Suprapubic skin (tissue), 4 donors: ENCODE results near the gene SWAP70. TPM values are rescaled to one million over a fixed set of nuclear protein-coding genes. Genes with fewer than 3 reads are reported as not detected.
A peak's percentile ranks its signal among the peaks of the same experiment; 100 is the strongest.
"Not testable (repeated sequence)": the region's sequence is repeated elsewhere in the genome, so short reads cannot be mapped to it uniquely, and the experiment has no call there.

Source experiments
- DNase-seq, 2 donors: peaks; one replicate each; pipeline ENCODE4 v3.0.0-alpha.2; 2019; ENCODE audit warnings: low spot score in 2 of 2
- H3K27ac ChIP-seq: fragments of 200-600 bp; sonication (generic); one replicate; pipeline ENCODE4 v1.5.1; 2019
- H3K27me3 ChIP-seq: fragments of 200-600 bp; sonication (generic); one replicate; pipeline ENCODE4 v1.5.1; 2019
- H3K36me3 ChIP-seq: fragments of 200-600 bp; sonication (generic); one replicate; pipeline ENCODE4 v1.5.1; 2019
- H3K4me1 ChIP-seq: fragments of 200-600 bp; sonication (generic); one replicate; pipeline ENCODE4 v1.5.1; 2019
- H3K4me3 ChIP-seq: fragments of 200-600 bp; sonication (generic); one replicate; pipeline ENCODE4 v1.5.1; 2019; ENCODE audit warnings: mild to moderate bottlenecking
- H3K9me3 ChIP-seq: fragments of 200-600 bp; sonication (generic); one replicate; pipeline ENCODE4 v1.5.1; 2019
- CTCF ChIP-seq, 2 donors: fragments of 200-600 bp in 1 of 2; fragments of 450-650 bp in 1 of 2; sonication (generic) in 1 of 2; IDR thresholded peaks; one replicate each; pipeline ENCODE4 v1.5.1; 2016 to 2019; ENCODE audit warnings: antibody characterized with exemption in 2 of 2, mild to moderate bottlenecking in 1 of 2, moderate library complexity in 1 of 2
- EP300 ChIP-seq: sonication (generic); formaldehyde crosslinking; IDR thresholded peaks from one replicate; pipeline ENCODE4 v1.6.1; 2017; ENCODE audit warnings: antibody characterized with exemption
- POLR2A ChIP-seq, 2 donors: fragments of 450-650 bp; IDR thresholded peaks; one replicate each; pipeline ENCODE4 v1.6.1; 2017; ENCODE audit warnings: antibody characterized with exemption in 2 of 2, mild to moderate bottlenecking in 2 of 2, moderate library complexity in 2 of 2
- POLR2AphosphoS5 ChIP-seq, 3 donors: sonication (generic); formaldehyde crosslinking; IDR thresholded peaks; one replicate each; pipeline ENCODE4 v1.6.1; 2017; ENCODE audit warnings: antibody characterized with exemption in 3 of 3
- WGBS: methylation state at CpG from one replicate; pipeline ENCODE4 v1.1.5; 2018; 5-methylcytosine and 5-hydroxymethylcytosine counted together
- total RNA-seq, 4 donors: library from RNA; depleted of rRNA; stranded (reverse); fragments of >200 nt; gene quantifications; one replicate each; pipeline ENCODE4 v1.1.0, GENCODE V29; 2016

The SWAP70 gene
- total RNA-seq, 4 donors from 2014 or later: 27.6 to 64.9 (median 35.8) TPM

- peaks cover 9% of the 10 kb centered on the region for H3K4me1 ChIP-seq
- DNase-seq: no peak
- WGBS: 97% methylated on average over 1 of the region's 1 CpG
- no peaks in the 10 kb centered on the region for H3K27me3 ChIP-seq
- H3K36me3 ChIP-seq: no peaks in the 10 kb centered on the region
- H3K4me3 ChIP-seq: no peak overlapping the region
- no peak overlapping the region for H3K27ac ChIP-seq
- no peaks in the 10 kb centered on the region for H3K9me3 ChIP-seq
- TF ChIP-seq POLR2A (IDR thresholded peaks at IDR 0.05) (no peak), EP300 (no peak), CTCF (IDR thresholded peaks at IDR 0.05) (no peak), POLR2AphosphoS5 (IDR thresholded peaks at IDR 0.05) (no peak)
Measured at GRCh38 chr11:9619004-9619403, 44.9 kb upstream of the SWAP70 start.

- DNase-seq: no peak
- H3K4me1 ChIP-seq: peaks cover 4% of the 10 kb centered on the region
- H3K27ac ChIP-seq: no peak overlapping the region
- H3K9me3 ChIP-seq: no peaks in the 10 kb centered on the region
- H3K4me3 ChIP-seq: no peak overlapping the region
- no peaks in the 10 kb centered on the region for H3K36me3 ChIP-seq
- H3K27me3 ChIP-seq: no peaks in the 10 kb centered on the region
- TF ChIP-seq POLR2AphosphoS5 (IDR thresholded peaks at IDR 0.05) (no peak), CTCF (IDR thresholded peaks at IDR 0.05) (no peak), EP300 (no peak), POLR2A (IDR thresholded peaks at IDR 0.05) (no peak)
Measured at GRCh38 chr11:9619971-9620370, 43.9 kb upstream of the SWAP70 start.

GRCh38 chr11:9622353-9622752, 41.5 kb upstream of the SWAP70 start:
- not testable (repeated sequence) for H3K9me3 ChIP-seq, DNase-seq, H3K36me3 ChIP-seq, H3K27ac ChIP-seq, H3K27me3 ChIP-seq, H3K4me3 ChIP-seq
- peaks cover 13% of the 10 kb centered on the region for H3K4me1 ChIP-seq
- 88% methylated on average over 7 of the region's 7 CpGs for WGBS

GRCh38 chr11:9623053-9623452, 40.8 kb upstream of the SWAP70 start:
- DNase-seq, H3K36me3 ChIP-seq, H3K27me3 ChIP-seq, H3K4me3 ChIP-seq, H3K9me3 ChIP-seq, H3K27ac ChIP-seq: not testable (repeated sequence)
- peaks cover 13% of the 10 kb centered on the region for H3K4me1 ChIP-seq
- WGBS: 100% methylated on average over 1 of the region's 23 CpGs

- DNase-seq: peak in 1 of 2 donors; percentile 21
- no peak overlapping the region for H3K4me3 ChIP-seq
- peaks cover 13% of the 10 kb centered on the region for H3K4me1 ChIP-seq
- TF ChIP-seq EP300 (no peak), CTCF (IDR thresholded peaks at IDR 0.05) (no peak), POLR2AphosphoS5 (IDR thresholded peaks at IDR 0.05) (no peak), POLR2A (IDR thresholded peaks at IDR 0.05) (no peak)
- no peaks in the 10 kb centered on the region for H3K36me3 ChIP-seq
- no peak overlapping the region for H3K27ac ChIP-seq
- no peaks in the 10 kb centered on the region for H3K9me3 ChIP-seq
- no peaks in the 10 kb centered on the region for H3K27me3 ChIP-seq
Measured at GRCh38 chr11:9624448-9624847, 39.4 kb upstream of the SWAP70 start.

- TF ChIP-seq POLR2AphosphoS5 (IDR thresholded peaks at IDR 0.05) (no peak), CTCF (IDR thresholded peaks at IDR 0.05) (no peak), POLR2A (IDR thresholded peaks at IDR 0.05) (no peak), EP300 (no peak)
- no peak overlapping the region for H3K4me3 ChIP-seq
- H3K27me3 ChIP-seq: no peaks in the 10 kb centered on the region
- H3K4me1 ChIP-seq: peaks cover 13% of the 10 kb centered on the region
- H3K9me3 ChIP-seq: no peaks in the 10 kb centered on the region
- peak in 1 of 2 donors; percentile 55 for DNase-seq
- H3K36me3 ChIP-seq: no peaks in the 10 kb centered on the region
- H3K27ac ChIP-seq: no peak overlapping the region
- 50% methylated on average over 6 of the region's 6 CpGs for WGBS
Measured at GRCh38 chr11:9625162-9625561, 38.7 kb upstream of the SWAP70 start.
